ENCODE results near the gene ASPHD1.

The ASPHD1 gene

DNA sequence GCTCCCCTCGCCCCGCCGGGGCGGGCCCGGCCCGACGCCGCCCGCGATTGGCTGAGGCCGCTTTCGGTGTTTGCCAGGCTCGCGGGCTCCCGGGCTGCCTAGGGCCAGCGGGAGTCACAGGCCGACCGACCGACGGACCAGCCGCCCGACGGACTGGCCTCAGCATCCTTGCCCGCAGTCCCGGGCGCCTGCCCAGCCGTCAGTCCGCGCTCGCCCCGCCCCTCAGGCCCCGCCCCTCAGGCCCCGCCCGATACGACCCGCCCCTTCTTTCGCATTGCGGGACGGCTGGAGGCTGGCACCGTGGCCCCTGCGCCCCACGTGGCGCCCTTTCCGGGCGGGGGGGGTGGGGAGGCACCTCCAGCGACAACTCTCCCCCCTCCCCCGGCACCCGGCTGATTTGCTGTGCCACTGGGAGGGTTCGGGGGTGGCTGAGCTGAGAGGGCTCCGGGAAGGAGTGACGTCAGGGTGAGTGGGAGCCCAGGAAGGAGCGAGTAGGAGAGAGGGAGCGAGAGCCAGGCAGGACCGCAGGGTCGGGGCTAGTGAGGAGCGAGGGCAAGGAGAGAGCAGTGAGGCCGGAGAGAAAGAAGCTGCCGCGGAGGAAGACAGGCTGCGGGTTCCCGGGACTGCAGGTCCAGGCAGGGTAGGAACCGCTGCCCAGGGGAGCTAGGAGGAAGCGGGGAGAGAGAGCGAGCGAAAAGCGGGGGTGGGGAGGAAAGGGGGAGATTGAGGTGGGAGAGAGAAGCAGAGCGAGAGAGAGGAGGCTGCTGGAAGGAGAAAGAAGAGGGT lies at the start of gene ASPHD1:
TSS of gene ASPHD1 (plus strand) at position 387 of the 786 bp plus-strand sequence. CDS start 484 bp downstream, outside the sequence.
- Mint-ChIP-seq H3K27me3 (peaks cover 25% of the 10 kb centered on the region), H3K27ac (no peak within 1 kb of the TSS), H3K4me3 (peak within 1 kb of the TSS; percentile 75), H3K9me3 (no peaks in the 10 kb centered on the region), H3K4me1 (peaks cover 11% of the 10 kb centered on the region), H3K36me3 (peaks cover 3% of the 10 kb centered on the region)
- peak in 1 of 2 donors; percentile 89 for DNase-seq (ENCODE audit: low spot score in 2 of 2)
- ATAC-seq (ENCODE audit: low read depth), result peak; percentile 84

DNA sequence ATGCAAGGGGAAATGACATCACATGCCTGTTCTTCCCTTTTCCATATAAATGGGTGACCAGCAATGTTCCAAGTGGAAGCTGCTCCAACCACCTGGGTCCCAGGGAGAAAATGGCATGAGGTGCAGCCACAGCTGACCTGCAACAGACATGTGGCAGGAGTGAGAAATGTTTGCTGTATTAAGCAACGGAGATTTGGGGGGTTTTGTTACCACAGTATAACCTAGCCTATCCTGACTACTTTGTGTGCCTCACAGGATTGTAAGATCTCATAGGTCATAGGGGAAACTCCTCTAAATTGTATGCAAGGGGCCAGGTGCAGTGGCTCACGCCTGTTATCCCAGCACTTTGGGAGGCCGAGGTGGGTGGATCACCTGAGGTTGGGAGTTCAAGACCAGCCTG lies 49.3 kb upstream of the ASPHD1 start:
- Mint-ChIP-seq H3K27me3 (no peaks in the 10 kb centered on the region), H3K36me3 (peaks cover 4% of the 10 kb centered on the region), H3K9me3 (no peaks in the 10 kb centered on the region), H3K27ac (no peak overlapping the region), H3K4me3 (no peak overlapping the region), H3K4me1 (peaks cover 2% of the 10 kb centered on the region)
- ATAC-seq (ENCODE audit: low read depth) (no peak), DNase-seq (ENCODE audit: low spot score in 2 of 2) (no peak)

- no peak overlapping the region for H3K4me3 Mint-ChIP-seq
- no peak overlapping the region for H3K27ac Mint-ChIP-seq
- no peaks in the 10 kb centered on the region for H3K27me3 Mint-ChIP-seq
- H3K36me3 Mint-ChIP-seq, result no peaks in the 10 kb centered on the region
- H3K9me3 Mint-ChIP-seq, result no peaks in the 10 kb centered on the region
- ATAC-seq (ENCODE audit: low read depth) (no peak), DNase-seq (ENCODE audit: low spot score in 2 of 2) (no peak)
- H3K4me1 Mint-ChIP-seq, result peaks cover 2% of the 10 kb centered on the region
Observed at GRCh38 chr16:29852654-29853053, 47.6 kb upstream of the ASPHD1 start.

- no peak overlapping the region for H3K27ac Mint-ChIP-seq
- DNase-seq (ENCODE audit: low spot score in 2 of 2), result no peak
- no peaks in the 10 kb centered on the region for H3K27me3 Mint-ChIP-seq
- no peak for ATAC-seq (ENCODE audit: low read depth)
- H3K4me1 Mint-ChIP-seq, result no peaks in the 10 kb centered on the region
- no peak overlapping the region for H3K4me3 Mint-ChIP-seq
- peaks cover 12% of the 10 kb centered on the region for H3K36me3 Mint-ChIP-seq
- no peaks in the 10 kb centered on the region for H3K9me3 Mint-ChIP-seq
Observed at GRCh38 chr16:29854520-29855100, 45.7 kb upstream of the ASPHD1 start.

- ATAC-seq (ENCODE audit: low read depth), result no peak
- Mint-ChIP-seq H3K4me1 (peaks cover 8% of the 10 kb centered on the region), H3K4me3 (no peak overlapping the region), H3K27me3 (no peaks in the 10 kb centered on the region), H3K9me3 (no peaks in the 10 kb centered on the region), H3K27ac (no peak overlapping the region), H3K36me3 (peaks cover 15% of the 10 kb centered on the region)
- DNase-seq (ENCODE audit: low spot score in 2 of 2), result no peak
Observed at GRCh38 chr16:29857133-29857760, 43.0 kb upstream of the ASPHD1 start.

GRCh38 chr16:29858149-29858849 lies 42.0 kb upstream of the ASPHD1 start:
- H3K9me3 Mint-ChIP-seq, result no peaks in the 10 kb centered on the region
- DNase-seq (ENCODE audit: low spot score in 2 of 2), result no peak

DNA sequence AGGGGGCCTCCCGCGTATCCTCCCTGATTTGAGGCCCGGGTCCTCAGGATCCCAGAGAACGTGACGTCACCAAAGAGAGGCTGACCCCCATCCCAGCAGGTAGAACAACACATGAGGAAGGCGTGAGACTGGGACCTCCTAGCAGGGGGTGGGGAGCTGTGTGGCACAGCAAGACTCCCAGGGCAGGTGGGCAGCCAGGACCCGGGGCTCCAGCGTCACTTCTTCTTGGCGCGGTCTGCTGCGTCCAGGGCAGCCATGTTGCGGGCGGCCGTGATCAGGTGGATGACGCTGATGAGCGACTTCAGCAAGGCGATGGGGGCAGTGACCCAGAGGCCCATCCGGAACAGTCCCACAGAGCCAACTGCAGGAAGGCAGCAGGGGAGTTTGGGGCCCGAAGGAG lies 41.3 kb upstream of the ASPHD1 start:
- H3K4me1 Mint-ChIP-seq, result peaks cover 13% of the 10 kb centered on the region
- DNase-seq (ENCODE audit: low spot score in 2 of 2) (no peak), ATAC-seq (ENCODE audit: low read depth) (no peak)
- H3K27ac Mint-ChIP-seq, result no peak overlapping the region
- H3K27me3 Mint-ChIP-seq, result no peaks in the 10 kb centered on the region
- peaks cover 15% of the 10 kb centered on the region for H3K36me3 Mint-ChIP-seq
- H3K4me3 Mint-ChIP-seq, result no peak overlapping the region
- H3K9me3 Mint-ChIP-seq, result no peaks in the 10 kb centered on the region

More at GRCh38 chr16:29858149-29858849, 42.0 kb upstream of the ASPHD1 start:
- no peak overlapping the region for H3K4me3 Mint-ChIP-seq
- H3K27me3 Mint-ChIP-seq, result no peaks in the 10 kb centered on the region
- no peak overlapping the region for H3K27ac Mint-ChIP-seq
- peaks cover 13% of the 10 kb centered on the region for H3K4me1 Mint-ChIP-seq
- H3K36me3 Mint-ChIP-seq, result peaks cover 15% of the 10 kb centered on the region
- no peak for ATAC-seq (ENCODE audit: low read depth)

DNA sequence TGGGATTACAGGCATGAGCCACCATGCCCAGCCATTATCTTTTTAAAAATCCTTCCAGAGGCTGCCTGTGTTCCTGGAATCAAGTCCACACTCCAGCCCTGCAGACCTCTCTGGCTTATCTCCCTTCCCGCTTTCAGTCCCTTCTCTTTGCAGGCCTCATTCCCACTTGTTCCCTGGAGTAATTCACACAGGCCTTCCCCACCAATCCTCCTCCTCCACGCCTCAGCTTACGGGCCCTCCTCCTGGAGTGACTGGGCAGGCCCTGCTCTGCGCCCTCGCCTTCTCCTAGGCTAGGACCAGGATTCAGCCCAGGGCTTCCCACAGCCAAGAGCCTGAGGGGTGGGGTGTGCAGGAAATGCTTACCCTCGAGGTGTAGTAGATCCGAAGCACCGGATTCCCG lies 40.1 kb upstream of the ASPHD1 start:
- Mint-ChIP-seq H3K27me3 (peaks cover 4% of the 10 kb centered on the region), H3K4me1 (peaks cover 13% of the 10 kb centered on the region), H3K9me3 (no peaks in the 10 kb centered on the region), H3K27ac (no peak overlapping the region), H3K4me3 (no peak overlapping the region), H3K36me3 (peaks cover 15% of the 10 kb centered on the region)
- ATAC-seq (ENCODE audit: low read depth) (no peak), DNase-seq (ENCODE audit: low spot score in 2 of 2) (no peak)

DNA sequence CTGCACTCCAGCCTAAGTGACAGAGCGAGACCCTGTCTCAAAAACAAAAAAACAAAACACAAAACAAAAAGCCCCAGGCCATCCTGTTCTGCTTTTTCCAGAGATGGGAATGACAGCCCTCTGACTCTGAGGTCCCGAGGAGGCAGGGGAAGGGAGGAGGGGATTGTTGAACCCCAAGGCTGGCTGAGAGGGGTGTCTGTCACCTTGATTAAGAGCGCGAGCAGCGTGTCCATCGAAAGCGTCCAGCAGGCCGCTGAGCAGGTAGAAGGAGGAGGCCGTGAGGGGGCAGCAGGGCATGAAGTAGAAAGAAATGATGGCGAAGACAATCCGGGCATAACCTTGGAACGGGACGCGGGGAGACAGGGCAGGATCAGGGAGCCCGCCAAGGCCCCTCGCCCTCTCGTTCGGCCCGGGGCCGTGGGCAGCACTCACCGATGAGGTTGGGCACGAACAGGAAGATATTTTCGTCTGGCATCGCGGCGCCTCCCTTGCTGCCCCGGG lies 37.9 kb upstream of the ASPHD1 start:
- H3K27ac Mint-ChIP-seq, result peak overlapping the region; percentile 96
- DNase-seq (ENCODE audit: low spot score in 2 of 2), result no peak
- H3K9me3 Mint-ChIP-seq, result no peaks in the 10 kb centered on the region
- H3K27me3 Mint-ChIP-seq, result peaks cover 4% of the 10 kb centered on the region
- no peak for ATAC-seq (ENCODE audit: low read depth)
- peak overlapping the region; percentile 98 for H3K4me3 Mint-ChIP-seq
- peaks cover 15% of the 10 kb centered on the region for H3K36me3 Mint-ChIP-seq
- peaks cover 13% of the 10 kb centered on the region for H3K4me1 Mint-ChIP-seq

- H3K9me3 Mint-ChIP-seq, result no peaks in the 10 kb centered on the region
- ATAC-seq (ENCODE audit: low read depth), result peak; percentile 98
- H3K27me3 Mint-ChIP-seq, result peaks cover 7% of the 10 kb centered on the region
- H3K27ac Mint-ChIP-seq, result peak within 1 kb of the TSS; percentile 96
- H3K4me3 Mint-ChIP-seq, result peak within 1 kb of the TSS; percentile 98
- DNase-seq (ENCODE audit: low spot score in 2 of 2), result peak; percentile 88 to 90
- peaks cover 15% of the 10 kb centered on the region for H3K36me3 Mint-ChIP-seq
- peaks cover 13% of the 10 kb centered on the region for H3K4me1 Mint-ChIP-seq
Observed at GRCh38 chr16:29862884-29863668, 37.2 kb upstream of the ASPHD1 start, which contains the start of gene CDIPT. Gene CDIPT (minus strand): TSS chr16:29863226. CDS start chr16:29862857, 369 bp downstream.

DNA sequence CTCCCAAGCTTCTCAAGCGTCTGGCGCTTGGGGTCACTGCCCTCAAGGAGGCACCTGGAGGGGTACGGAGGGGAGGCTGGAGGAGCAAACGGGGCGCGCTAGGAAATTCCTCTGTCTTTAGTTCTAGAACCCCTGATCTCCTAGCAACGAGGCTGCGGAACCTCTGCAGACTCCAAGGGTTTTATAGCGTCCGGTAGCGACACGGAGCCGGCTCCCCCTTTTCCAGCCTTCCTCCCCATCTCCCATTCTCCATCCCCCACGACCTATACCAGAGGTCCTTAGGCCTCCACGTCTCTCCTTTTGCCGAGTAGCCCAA lies 36.7 kb upstream of the ASPHD1 start:
- peak overlapping the region; percentile 96 for H3K27ac Mint-ChIP-seq

GRCh38 chr16:29864205-29864604 lies 36.1 kb upstream of the ASPHD1 start:
- no peak overlapping the region for H3K27ac Mint-ChIP-seq
- no peak overlapping the region for H3K4me3 Mint-ChIP-seq

More for the DNA sequence above, 36.7 kb upstream of the ASPHD1 start:
- peaks cover 13% of the 10 kb centered on the region for H3K4me1 Mint-ChIP-seq
- no peaks in the 10 kb centered on the region for H3K9me3 Mint-ChIP-seq
- H3K27me3 Mint-ChIP-seq, result peaks cover 7% of the 10 kb centered on the region
- peak overlapping the region; percentile 98 for H3K4me3 Mint-ChIP-seq
- peaks cover 11% of the 10 kb centered on the region for H3K36me3 Mint-ChIP-seq
- ATAC-seq (ENCODE audit: low read depth), result no peak
- no peak for DNase-seq (ENCODE audit: low spot score in 2 of 2)

GRCh38 chr16:29868396-29869009 lies 31.8 kb upstream of the ASPHD1 start:
- Mint-ChIP-seq H3K4me1 (no peaks in the 10 kb centered on the region), H3K27me3 (peaks cover 7% of the 10 kb centered on the region), H3K9me3 (no peaks in the 10 kb centered on the region), H3K36me3 (no peaks in the 10 kb centered on the region), H3K27ac (no peak overlapping the region), H3K4me3 (no peak overlapping the region)
- DNase-seq (ENCODE audit: low spot score in 2 of 2), result no peak
- no peak for ATAC-seq (ENCODE audit: low read depth)

More at GRCh38 chr16:29864205-29864604, 36.1 kb upstream of the ASPHD1 start:
- Mint-ChIP-seq H3K4me1 (peaks cover 13% of the 10 kb centered on the region), H3K27me3 (peaks cover 7% of the 10 kb centered on the region), H3K36me3 (peaks cover 7% of the 10 kb centered on the region), H3K9me3 (no peaks in the 10 kb centered on the region)
- ATAC-seq (ENCODE audit: low read depth), result no peak
- DNase-seq (ENCODE audit: low spot score in 2 of 2), result no peak
